Endothelial cell of umbilical vein (primary cell): ENCODE data around the gene PACS1. TPM values are rescaled to one million over a fixed set of nuclear protein-coding genes. Genes with fewer than 3 reads are reported as not detected.

Experiments used
- BruUV-seq: library from RNA; stranded (reverse); fragments of 400-500 nt; replicated peaks from 2 replicates; lab custom pipeline; 2021; lab: Mats Ljungman, UMichigan
- CTCF ChIA-PET: fragments of 300-600, 350-600 bp; sonication (Branson Sonifier 250); formaldehyde crosslinking; loops from one replicate; lab custom pipeline; 2021; ENCODE audit warnings: antibody characterized with exemption, inconsistent platforms; lab: Charles Lee
- POLR2A ChIA-PET: fragments of 300-600, 350-600 bp; sonication (Branson Sonifier 250); formaldehyde crosslinking; loops from one replicate; lab custom pipeline; 2021; ENCODE audit warnings: antibody characterized with exemption, inconsistent platforms; lab: Charles Lee
- DNase-seq: peaks from one replicate; pipeline ENCODE4 v3.0.0-alpha.2; 2011; ENCODE audit warnings: low read depth, low spot score
- FAIRE-seq: peaks from 2 replicates; lab custom pipeline; 2011; peaks lifted over from hg19 to GRCh38; lab: Jason Lieb, UNC
- H2AFZ ChIP-seq: 2 replicates; pipeline ENCODE4 v1.6.0; 2012; ENCODE audit warnings: low read depth, low read length, control low read depth, inconsistent platforms
- H3K27ac ChIP-seq: 2 replicates; pipeline ENCODE4 v1.5.1; 2011; ENCODE audit warnings: low read depth, mild to moderate bottlenecking, control low read depth, low read length, moderate library complexity; ENCODE audit not compliant: insufficient read depth
- H3K27me3 ChIP-seq, 2 experiments: 2 replicates each; pipeline versions ENCODE4 v1.6.0 to v1.6.1; 2011; ENCODE audit warnings: low read length in 2 of 2, mixed read lengths in 1 of 2; ENCODE audit not compliant: control insufficient read depth in 2 of 2, insufficient read depth in 2 of 2
- H3K36me3 ChIP-seq, 2 experiments: 2 replicates in 1 of 2; 3 replicates in 1 of 2; pipeline ENCODE4 v1.5.1; 2011; ENCODE audit warnings: low read length in 2 of 2, mild to moderate bottlenecking in 1 of 2, moderate library complexity in 1 of 2; ENCODE audit not compliant: control insufficient read depth in 2 of 2, insufficient read depth in 2 of 2; ENCODE audit errors: extremely low read depth in 1 of 2
- H3K4me1 ChIP-seq: 3 replicates; pipeline ENCODE4 v1.5.1; 2011; ENCODE audit warnings: mild to moderate bottlenecking, low read length; ENCODE audit not compliant: control insufficient read depth, insufficient read depth; ENCODE audit errors: extremely low read depth
- H3K4me2 ChIP-seq: 2 replicates; pipeline ENCODE4 v1.6.1; 2011; ENCODE audit warnings: low read length, control low read depth, mixed read lengths; ENCODE audit not compliant: insufficient read depth
- H3K4me3 ChIP-seq, 3 experiments: fragments of 200-600 bp in 1 of 3; sonication (generic), shearing (Covaris generic) in 1 of 3; replicated peaks in 1 of 3; 2 replicates each; pipeline ENCODE4 v1.5.1; 2011 to 2016; ENCODE audit warnings: control low read depth in 3 of 3, low read length in 3 of 3, mild to moderate bottlenecking in 2 of 3, inconsistent platforms in 1 of 3, low read depth in 1 of 3, moderate library complexity in 1 of 3; ENCODE audit not compliant: insufficient read depth in 1 of 3
- H3K79me2 ChIP-seq: 2 replicates; pipeline ENCODE4 v1.6.0; 2012; ENCODE audit warnings: low read length, inconsistent platforms; ENCODE audit not compliant: control insufficient read depth, insufficient read depth
- H3K9ac ChIP-seq: replicated peaks from 2 replicates; pipeline ENCODE3; 2011; ENCODE audit warnings: low read length, control low read depth; ENCODE audit not compliant: insufficient read depth; ENCODE audit errors: extremely low read depth
- H3K9me1 ChIP-seq: replicated peaks from 3 replicates; pipeline ENCODE4 v1.6.0; 2011; ENCODE audit warnings: mild to moderate bottlenecking, low read length; ENCODE audit not compliant: control insufficient read depth, insufficient read depth; ENCODE audit errors: extremely low read depth
- H3K9me3 ChIP-seq: replicated peaks from 2 replicates; pipeline ENCODE4 v1.5.1; 2012; ENCODE audit warnings: low read length, inconsistent platforms; ENCODE audit not compliant: control insufficient read depth, insufficient read depth
- H4K20me1 ChIP-seq: replicated peaks from 2 replicates; pipeline ENCODE3; 2011; ENCODE audit warnings: mild to moderate bottlenecking, low read length; ENCODE audit not compliant: control insufficient read depth, insufficient read depth; ENCODE audit errors: extremely low read depth
- EZH2 ChIP-seq: IDR thresholded peaks from 2 replicates; pipeline ENCODE4 v1.6.1; 2012; ENCODE audit warnings: borderline replicate concordance, low read depth, mild to moderate bottlenecking, moderate library complexity, low read length, inconsistent platforms; ENCODE audit not compliant: severe bottlenecking
- FOS ChIP-seq: IDR thresholded peaks from 2 replicates; pipeline ENCODE4 v1.6.1; 2011; ENCODE audit warnings: mild to moderate bottlenecking, low read length, moderate library complexity, borderline replicate concordance; ENCODE audit not compliant: insufficient read depth
- GATA2 ChIP-seq: IDR thresholded peaks from 2 replicates; pipeline ENCODE4 v1.7.0; 2011; ENCODE audit warnings: low read depth, mild to moderate bottlenecking, moderate library complexity, mixed read lengths, low read length; ENCODE audit not compliant: insufficient read length, insufficient read depth
- JUN ChIP-seq: IDR thresholded peaks from 2 replicates; pipeline ENCODE4 v1.6.1; 2011; ENCODE audit warnings: borderline replicate concordance, low read depth; ENCODE audit not compliant: insufficient read length, insufficient read depth
- MYC ChIP-seq: IDR thresholded peaks from one replicate; pipeline ENCODE4 v1.6.1; 2011; ENCODE audit warnings: mild to moderate bottlenecking, low read depth, low read length
- POLR2A ChIP-seq: IDR thresholded peaks from 2 replicates; pipeline ENCODE4 v1.6.1; 2012; ENCODE audit warnings: low read depth, mild to moderate bottlenecking, control low read depth, low read length
- POLR2AphosphoS5 ChIP-seq: IDR thresholded peaks from 2 replicates; pipeline ENCODE4 v1.6.1; 2012; ENCODE audit warnings: low read depth, mild to moderate bottlenecking, control low read depth, low read length, moderate library complexity; ENCODE audit not compliant: insufficient read depth
- dilution Hi-C: fragments of 300-500 bp; cut with MboI; formaldehyde crosslinking; loops from one replicate; pipeline ENCODE4 v1.15.0; 2019; ENCODE audit warnings: low sequenced_read_pairs; ENCODE audit not compliant: extremely low pct_ligation_motif_present
- intact Hi-C: fragments of 100-400 bp; cut with micrococcal nuclease; formaldehyde crosslinking; loops from one replicate; pipeline ENCODE4 v1.10.0; 2022
- polyA plus RNA-seq, 4 experiments: library from polyadenylated mRNA; depleted of rRNA in 3 of 4; stranded (reverse) in 3 of 4; unstranded in 1 of 4; fragments of >200 nt; gene quantifications; 2 replicates each; pipeline versions ENCODE4 v1.2.1 to v1.2.3, GENCODE V29; 2011 to 2012; ENCODE audit warnings: missing spikeins in 1 of 4
- total RNA-seq: library from RNA; stranded (reverse); gene quantifications from 2 replicates; pipeline ENCODE4 v1.2.3, GENCODE V29; 2021
- TF ChIP-seq, protein P1 (sequence below): IDR thresholded peaks from 2 replicates; pipeline ENCODE4 v1.6.1; 2011; ENCODE audit not compliant: insufficient read depth, insufficient read length
- TF ChIP-seq, protein P2 (sequence below), 2 donors: IDR thresholded peaks; 1 replicate in 1 of 2; 2 replicates in 1 of 2; pipeline ENCODE4 v1.5.1; 2011; ENCODE audit warnings: low read length in 2 of 2, mild to moderate bottlenecking in 2 of 2, moderate library complexity in 2 of 2, control low read depth in 1 of 2, inconsistent platforms in 1 of 2, low read depth in 1 of 2; ENCODE audit not compliant: insufficient read depth in 1 of 2; ENCODE audit errors: extremely low read depth in 1 of 2

Gene PACS1
- total and polyA plus RNA-seq, 2 donors (not counting 3 experiments of a cell fraction or from before 2014, with no cell fraction given): 26.4 to 64.4 TPM

DNA sequence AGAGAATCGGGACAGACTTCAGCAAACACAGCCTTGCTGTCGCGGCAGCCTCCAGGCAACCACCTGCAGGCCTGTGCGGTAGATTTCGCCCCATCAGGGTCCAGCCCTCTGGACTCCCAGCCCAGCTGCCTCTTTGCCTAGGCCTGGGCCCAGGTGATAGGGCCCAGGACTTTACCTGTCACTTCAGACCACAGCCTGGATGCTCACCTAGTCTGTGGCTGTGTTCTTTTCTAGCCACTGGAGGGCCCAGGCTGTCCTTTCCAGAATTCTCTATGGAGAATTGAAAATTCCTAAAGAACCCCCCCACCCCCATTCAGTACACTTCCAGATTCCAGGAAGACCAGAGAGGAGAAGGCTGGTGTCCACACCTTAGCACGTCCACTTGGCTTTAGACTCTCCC is 167.8 kb downstream of the PACS1 start:
- Histone ChIP-seq H3K36me3 (peaks cover 0 to 56% of the 10 kb centered on the region in 2 experiments), H3K27ac (no peak overlapping the region), H3K9me3 (no peaks in the 10 kb centered on the region), H2AFZ (no peak overlapping the region), H3K9me1 (no peaks in the 10 kb centered on the region), H3K27me3 (no peaks in the 10 kb centered on the region), H3K4me3 (no peak overlapping the region), H3K79me2 (no peaks in the 10 kb centered on the region), H4K20me1 (no peaks in the 10 kb centered on the region), H3K4me1 (no peaks in the 10 kb centered on the region), H3K4me2 (no peak overlapping the region), H3K9ac (no peak overlapping the region)
- FAIRE-seq (no peak), DNase-seq (no peak)
- dilution Hi-C loops: no loop called here
- TF ChIP-seq, protein P1, sequence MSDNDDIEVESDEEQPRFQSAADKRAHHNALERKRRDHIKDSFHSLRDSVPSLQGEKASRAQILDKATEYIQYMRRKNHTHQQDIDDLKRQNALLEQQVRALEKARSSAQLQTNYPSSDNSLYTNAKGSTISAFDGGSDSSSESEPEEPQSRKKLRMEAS: no peak
- TF ChIP-seq, protein P2, sequence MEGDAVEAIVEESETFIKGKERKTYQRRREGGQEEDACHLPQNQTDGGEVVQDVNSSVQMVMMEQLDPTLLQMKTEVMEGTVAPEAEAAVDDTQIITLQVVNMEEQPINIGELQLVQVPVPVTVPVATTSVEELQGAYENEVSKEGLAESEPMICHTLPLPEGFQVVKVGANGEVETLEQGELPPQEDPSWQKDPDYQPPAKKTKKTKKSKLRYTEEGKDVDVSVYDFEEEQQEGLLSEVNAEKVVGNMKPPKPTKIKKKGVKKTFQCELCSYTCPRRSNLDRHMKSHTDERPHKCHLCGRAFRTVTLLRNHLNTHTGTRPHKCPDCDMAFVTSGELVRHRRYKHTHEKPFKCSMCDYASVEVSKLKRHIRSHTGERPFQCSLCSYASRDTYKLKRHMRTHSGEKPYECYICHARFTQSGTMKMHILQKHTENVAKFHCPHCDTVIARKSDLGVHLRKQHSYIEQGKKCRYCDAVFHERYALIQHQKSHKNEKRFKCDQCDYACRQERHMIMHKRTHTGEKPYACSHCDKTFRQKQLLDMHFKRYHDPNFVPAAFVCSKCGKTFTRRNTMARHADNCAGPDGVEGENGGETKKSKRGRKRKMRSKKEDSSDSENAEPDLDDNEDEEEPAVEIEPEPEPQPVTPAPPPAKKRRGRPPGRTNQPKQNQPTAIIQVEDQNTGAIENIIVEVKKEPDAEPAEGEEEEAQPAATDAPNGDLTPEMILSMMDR (IDR thresholded peaks at IDR 0.05; ENCODE audit: extremely low read depth in 1 of 2, insufficient read depth in 1 of 2, low read depth in 1 of 2, low read length in 2 of 2): no peak
- no peak for TF ChIP-seq POLR2AphosphoS5
- TF ChIP-seq EZH2: no peak
- TF ChIP-seq FOS: no peak
- TF ChIP-seq POLR2A: no peak
- no peak for TF ChIP-seq GATA2
- no peak for TF ChIP-seq MYC
- no peak for TF ChIP-seq JUN
- POLR2A ChIA-PET: no interaction called here
- CTCF ChIA-PET: interaction anchor here (1.3 to 1.8 kb wide), 2 partner anchors 9 to 11 kb away, joined by 5 to 7 read pairs; no protein-coding TSS in a partner anchor
- BruUV-seq: no TSS peak
- intact Hi-C loops: no loop called here
